Activated CD4-positive, alpha-beta T cell treated with anti-CD3 and anti-CD28 coated beads for 4 hours (primary cell): Measurements from ENCODE around the gene MYL6B.
"Not testable (repeated sequence)": the region's sequence is repeated elsewhere in the genome, so short reads cannot be mapped to it uniquely, and the experiment has no call there.

Experiments
- DNase-seq, 2 donors: peaks; one replicate each; pipeline ENCODE4 v3.0.0-alpha.2; 2020

MYL6B gene

DNA sequence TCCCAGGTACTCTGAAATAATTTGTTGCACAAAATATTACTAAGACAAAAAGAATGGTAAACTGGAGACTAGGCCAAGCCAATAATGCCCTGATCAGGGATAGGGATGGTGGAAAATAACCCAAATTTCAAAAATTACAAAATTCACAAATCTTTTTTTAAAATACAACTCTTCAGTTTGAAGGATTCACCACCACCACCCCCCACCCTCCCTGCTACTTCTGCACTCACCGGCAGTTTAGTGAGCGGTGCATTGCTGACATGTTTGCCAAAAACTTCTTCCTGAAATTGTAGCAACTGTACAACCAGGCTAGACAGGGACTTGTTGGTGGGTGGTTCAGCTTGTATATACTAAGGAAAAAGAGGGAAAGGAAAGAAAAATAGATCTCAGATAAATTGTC is 34.6 kb downstream of the MYL6B start:
- DNase-seq, result no peak

DNA sequence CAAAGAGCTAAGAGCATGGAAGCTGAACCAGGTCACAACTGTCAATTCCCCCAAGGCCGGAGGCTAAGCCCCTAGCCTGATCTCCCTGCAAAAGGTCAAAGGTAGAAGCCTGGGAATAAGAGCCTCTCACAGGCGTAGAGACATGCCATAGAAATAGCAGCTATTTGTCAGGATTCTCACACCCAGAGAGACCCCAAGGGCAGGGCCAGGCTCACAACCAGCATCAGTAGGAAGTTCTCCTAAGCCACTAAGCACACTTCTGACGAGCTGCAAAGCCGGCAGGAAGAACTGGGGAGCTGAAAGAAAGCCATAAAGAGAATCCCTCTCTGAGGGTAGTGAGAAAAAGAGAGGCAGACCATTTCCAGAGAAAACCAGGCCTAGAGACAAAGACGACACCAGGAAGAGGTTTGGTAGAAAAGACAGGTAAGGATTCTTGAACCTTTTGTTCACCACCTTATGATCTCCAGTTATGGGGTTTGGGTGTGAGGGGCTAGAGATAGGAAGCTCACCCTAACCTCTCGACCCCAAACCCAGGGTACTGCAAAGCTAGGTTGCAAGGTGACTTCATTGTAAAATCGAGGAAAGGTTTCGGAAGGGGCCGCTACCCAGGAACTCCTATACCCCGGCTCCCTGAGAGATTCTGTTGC is 35.9 kb downstream of the MYL6B start:
- DNase-seq, result no peak

DNA sequence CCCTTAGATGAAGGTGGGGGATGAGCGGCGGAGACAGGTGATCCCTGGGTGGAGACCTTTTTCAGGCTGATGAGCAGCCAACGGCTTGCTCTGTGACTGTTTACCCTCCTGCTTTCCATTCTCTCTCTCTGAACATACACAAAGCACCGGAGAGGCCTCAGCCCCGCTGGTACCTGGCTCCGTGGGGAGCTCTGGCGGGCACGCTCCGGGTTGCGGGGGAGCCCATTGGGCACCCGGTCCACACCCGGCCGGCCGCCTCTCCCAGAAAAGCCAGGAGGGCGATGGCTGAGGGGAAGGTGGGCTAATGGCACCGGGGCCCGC is 36.4 kb downstream of the MYL6B start:
- DNase-seq, result no peak

DNA sequence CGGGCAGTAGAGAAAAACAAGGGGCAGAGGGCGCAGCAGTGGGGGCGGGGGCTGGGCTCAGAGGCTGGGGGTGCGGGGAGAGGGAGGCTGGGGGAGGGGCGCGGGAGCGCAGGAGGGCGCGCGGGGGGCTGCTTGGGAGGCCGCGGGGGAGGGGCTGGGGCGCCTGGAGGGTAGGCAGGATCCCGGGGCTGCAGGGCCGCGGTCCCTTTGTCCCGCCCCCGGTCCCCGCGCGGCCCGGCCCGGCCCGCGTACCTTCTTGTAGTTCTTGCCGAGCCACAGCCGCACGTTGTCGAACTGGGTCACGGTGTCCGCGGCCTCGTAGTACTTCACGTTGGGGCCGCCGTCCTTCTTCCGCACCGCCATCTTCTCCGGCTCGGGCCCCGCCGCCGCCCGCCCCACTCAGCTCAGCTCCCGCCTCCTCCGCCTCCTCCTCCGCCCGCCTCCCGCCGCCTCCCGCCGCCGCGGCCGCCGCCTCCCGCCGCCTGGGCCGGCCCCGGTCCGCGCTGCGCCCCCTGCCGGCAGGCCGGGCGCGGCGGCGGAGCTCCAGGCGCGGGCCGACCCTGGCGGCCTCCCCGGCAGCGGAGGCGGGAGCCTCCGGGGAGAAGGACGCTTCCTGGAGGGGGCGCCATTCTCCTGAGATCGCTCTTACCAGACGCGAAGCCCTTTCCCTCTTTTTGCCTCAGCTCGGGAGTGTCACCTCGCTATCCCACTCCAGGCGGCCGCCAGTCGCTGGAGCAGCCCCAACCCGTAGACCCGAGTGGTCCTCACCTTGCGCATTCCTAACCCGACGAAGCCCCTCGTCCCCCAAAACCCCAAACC is 36.9 kb downstream of the MYL6B start, which contains the start of gene SMARCC2:
TSS of gene SMARCC2 (minus strand) at position 385 of the 819 bp plus-strand sequence. CDS start at position 363, 22 bp downstream.
- DNase-seq, result peak; percentile 81 to 82

DNA sequence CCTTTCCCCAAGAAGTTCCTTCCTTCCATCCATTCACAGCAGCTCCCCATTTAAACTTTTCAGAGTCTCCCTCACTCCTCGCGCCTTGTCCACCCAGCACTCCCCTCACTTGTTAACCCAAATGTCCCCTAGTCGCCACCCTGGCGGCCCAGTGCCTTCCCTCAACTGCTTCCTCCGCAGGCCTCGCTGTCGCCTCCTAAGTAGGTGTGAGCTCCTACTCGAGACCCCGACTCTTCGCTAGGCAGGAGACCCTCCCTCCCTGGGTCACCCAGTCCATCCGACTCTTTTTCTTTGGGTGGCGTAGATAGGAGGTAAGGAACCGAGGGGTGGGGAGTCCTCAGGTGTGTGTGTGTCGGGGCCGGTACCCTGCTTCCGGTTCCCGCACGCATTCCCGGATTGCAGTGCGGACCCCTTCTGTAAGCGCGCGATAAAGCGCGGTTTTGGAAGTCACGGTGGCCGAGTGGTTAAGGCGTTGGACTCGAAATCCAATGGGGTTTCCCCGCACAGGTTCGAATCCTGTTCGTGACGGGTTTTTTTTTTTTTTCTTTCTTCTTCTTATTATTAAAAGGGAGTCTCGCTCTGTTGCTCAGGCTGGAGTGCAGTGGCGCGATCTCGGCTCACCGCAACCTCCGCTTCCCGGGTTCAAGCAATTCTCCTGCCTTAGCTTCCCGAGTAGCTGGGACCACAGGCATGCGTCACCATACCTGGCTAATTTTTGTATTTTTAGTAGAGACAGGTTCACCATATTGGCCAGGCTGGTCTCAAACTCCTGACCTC is 37.7 kb downstream of the MYL6B start:
- peak; percentile 70 to 78 for DNase-seq

DNA sequence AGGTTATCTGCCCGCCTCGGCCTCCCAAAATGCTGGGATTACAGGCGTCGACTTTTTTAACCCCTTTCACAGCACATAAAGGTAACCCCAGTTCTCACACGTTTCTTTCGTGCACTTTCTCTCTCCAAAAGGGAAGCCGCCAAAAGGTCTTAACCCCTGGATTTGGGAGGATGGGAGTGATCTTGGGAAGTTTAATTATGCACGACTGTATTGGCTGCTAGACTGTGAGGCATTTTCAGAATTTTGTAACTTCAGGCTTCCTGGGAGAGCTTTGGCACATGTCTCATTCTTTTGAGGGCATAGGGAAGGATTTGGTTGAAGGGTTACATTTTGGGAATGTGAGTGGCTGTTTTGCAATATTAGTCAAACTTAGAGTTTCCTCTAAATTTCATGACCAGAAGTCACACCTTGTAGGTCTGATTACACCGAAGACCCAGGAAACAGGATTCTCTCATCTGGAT is 38.3 kb downstream of the MYL6B start:
- no peak for DNase-seq

DNA sequence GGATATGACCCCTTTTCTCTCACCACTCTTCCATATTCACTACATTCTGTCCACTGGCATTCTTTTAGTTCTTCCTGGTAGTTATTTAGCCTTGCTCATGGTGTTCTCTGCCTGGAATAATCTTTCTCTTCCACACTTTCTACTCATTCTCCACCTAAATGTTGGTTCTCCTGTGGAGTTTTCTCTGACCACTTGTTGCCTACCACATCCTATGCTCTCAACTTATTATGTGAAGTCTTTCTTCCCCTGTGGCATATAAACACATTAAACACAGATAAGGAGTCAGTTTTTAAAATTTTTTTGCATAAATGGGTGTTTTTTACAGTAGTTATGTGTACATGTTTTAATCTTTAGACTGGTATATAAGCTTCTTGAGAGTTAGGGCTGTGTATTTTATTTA is 40.2 kb downstream of the MYL6B start:
- DNase-seq, result no peak

DNA sequence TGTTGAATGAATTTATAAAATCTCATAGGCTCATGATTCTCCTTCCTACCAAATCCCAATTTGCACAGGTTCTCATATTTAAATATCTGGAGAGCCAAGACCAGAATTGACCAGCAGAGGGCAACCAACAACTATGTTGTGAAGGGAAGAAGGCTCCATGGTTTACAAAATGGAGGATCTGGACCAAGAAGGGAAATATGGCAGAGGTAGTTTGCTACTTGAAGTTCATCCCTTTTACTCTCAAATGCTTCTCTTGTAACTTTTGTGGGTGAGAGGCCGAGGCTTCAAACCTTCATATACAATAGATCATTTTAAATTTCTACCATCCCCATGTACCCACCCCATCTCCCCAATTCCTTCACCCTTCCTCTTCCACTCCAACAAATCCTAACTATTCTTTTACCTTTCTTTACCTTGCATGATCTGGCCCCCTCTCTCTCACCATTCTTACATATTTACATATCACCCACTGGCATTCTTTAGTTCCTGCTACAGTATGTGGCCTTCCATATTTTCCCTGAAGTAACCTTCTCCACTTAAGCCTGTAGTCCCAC is 40.7 kb downstream of the MYL6B start:
- DNase-seq, result peak; percentile 77 to 82

DNA sequence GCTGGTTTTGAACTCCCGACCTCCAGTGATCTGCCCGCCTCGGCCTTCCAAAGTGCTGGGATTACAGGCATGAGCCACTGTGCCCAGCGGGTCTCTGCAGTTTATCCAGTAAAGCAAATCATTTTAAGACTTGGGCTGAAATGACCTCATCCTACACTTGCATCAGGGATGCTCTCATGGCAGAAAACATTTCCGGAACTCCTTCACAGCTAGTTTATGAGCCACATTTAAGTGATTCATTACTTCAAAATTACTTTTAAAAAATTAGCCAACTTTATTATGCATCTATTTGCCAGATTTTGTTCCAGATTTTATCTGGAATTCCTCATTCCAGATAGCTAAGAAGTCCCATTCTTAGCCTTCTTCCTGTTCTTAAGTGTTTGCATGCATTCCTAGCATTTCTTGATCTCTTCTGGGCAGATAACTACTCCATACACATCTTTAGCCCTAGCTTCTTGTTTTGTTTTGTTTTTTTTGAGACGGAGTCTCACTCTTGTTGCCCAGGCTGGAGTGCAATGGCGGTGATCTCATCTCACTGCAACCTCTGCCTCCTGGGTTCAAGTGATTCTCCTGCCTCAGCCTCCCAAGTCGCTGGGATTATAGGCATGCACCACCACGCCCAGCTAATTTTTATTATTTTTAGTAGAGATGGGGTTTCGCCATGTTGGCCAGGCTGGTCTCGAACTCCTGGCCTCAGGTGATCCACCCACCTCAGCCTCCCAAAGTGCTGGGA is 44.6 kb downstream of the MYL6B start:
- DNase-seq, result not testable (repeated sequence)

DNA sequence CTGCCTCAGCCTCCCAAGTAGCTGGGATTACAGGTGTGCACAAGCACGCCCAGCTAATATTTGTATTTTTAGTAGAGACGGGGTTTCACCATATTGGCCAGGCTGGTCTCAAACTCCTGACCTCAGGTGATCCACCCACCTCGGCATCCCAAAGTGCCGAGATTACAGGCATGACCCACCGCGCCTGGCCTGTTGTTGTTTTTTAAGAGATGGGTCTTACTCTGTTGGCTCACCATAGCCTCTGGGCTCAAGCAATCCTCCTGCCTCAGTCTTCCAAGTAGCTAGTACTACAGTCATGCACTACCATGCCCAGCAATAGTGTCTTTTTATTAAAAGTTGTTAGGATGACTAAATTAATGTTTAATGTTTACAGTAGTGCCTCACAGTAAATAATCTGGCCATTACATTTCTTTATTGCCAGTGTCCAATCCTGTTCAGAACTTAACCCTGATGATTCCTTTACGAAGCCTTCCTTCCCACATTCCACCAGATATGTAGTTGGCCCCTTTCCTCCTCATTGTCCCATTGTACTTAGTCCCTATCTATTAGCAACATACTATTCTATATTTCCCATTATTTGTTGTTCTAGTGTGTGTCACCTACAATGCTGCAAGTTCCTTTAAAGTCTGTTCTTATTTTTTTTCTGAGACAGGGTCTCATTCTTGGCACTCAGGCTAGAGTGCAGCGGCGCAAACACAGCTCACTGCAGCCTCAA is 45.7 kb downstream of the MYL6B start:
- no peak for DNase-seq

DNA sequence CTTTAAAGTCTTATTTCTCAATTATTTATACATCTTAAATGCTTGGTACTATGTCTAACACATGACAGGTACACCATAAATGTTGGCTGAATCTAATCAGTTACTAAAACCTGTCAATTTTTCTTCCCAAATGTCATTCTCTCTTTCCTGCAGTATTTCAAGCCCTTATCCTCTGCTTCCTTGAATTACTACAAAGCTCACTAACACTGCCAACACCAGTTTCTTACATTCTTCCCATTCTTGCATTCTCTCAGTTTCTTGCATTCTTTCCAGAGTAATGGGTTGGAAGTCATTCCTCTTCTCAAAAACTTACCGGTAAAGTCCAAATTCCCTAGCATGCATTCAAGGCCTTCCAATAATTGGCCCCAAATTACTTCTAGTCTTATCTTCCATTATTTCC is 46.4 kb downstream of the MYL6B start:
- no peak for DNase-seq

DNA sequence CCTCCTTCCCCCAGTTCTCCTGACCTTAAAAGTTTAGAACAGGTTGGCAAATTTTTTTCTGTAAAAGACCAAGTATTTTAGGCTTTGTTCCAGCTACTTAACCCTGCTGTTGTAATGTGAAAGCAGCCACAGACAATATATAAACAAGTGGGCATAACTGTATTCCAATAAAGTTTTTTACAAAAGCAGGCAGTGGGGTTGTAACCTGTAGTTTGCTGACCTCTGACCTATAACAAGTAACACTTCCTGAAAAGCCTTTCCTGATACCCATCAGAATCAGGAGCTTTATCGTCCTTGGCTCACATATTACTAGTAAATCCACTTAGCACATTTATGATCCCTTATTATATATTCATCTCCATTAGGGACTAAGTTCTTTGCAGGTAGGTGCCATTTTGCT is 50.0 kb downstream of the MYL6B start:
- DNase-seq, result no peak

DNA sequence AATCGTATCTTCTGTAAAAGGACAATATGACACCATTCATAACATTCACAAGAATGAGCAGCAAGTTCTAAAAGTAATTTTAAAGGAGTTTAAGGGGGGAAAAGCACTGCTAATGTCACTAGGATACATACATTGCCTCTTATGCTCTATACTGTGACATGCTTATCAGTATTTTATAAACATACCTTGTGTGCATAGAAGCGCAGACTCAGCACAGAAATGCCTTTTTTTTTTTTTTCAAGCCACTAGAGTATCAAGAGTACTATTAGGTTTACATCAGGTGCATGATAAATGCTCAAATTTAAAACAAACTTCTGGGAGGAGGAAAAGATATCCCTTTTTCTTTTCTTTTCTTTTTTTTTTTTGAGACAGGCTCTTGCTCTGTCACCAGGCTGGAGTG is 50.5 kb downstream of the MYL6B start:
- no peak for DNase-seq

DNA sequence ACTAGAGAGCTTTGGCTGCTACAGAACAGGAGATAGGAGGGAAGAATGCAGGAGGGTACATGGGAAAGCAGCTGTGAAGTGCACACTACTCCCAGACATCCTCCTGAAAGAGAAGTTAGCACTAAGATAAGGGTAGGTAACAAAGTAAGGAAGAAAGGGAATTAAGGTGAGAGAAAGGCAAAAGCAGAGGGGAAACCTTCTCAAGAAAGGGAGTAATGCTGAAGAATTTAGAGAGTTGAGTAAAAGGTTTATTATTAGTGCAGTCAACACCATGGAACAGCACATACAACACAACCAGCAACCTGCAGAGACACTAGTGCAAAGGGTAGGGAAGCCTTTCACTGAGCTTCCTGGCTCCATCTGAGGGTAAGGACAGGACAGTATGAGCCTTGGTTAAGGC is 51.9 kb downstream of the MYL6B start:
- DNase-seq, result no peak

DNA sequence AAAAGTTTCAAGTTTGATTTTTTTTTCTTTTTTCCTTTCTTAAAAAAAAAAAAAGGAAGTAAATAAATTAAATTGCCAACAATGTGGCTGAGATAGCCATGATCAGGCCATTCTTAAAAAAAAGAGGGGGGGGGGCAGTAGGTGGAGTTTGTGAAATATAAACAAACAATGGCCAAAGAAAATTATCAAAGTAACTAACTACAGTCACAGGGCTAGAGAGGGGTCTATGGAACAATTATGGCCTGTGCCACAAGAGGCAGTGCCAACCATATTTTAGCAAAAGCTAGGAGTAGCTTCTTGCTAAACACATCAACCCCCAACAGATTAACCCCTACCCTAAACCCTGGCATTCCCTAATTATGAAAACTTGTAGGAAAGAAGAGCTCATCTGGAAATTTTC is 53.1 kb downstream of the MYL6B start:
- DNase-seq, result no peak

DNA sequence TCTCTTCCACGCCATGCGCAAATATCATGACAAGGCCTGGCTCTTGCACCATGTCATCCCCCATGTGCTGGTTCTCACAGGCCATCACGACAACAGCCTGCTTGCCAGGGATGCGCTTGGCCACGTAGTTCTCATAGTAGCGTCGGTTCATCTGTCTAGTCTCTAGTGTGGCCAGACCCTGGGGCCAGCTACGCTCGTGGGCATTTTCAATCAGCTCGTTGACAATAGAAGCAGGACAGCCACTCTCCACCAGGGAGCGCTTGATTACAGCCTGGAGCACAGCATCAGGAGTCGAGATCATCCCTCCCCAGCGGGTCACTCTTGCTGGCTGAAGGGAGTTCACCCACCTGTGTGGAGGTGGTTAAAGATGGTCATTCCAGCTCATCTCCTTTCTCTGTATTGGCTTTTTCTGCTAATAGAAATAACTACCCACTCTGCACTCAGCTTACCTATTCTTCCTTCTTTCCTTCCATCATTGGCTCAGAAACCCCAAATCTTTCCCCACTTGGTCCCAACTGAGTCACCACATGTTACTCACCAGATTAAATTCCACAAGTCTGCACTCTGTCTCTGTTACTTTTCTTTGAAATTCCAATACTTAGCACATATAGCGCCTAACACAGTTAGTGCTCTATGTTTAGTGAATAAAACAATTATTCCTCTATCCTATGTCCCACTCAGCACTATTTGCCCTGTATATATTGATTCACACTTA is 54.2 kb downstream of the MYL6B start:
- DNase-seq, result peak; percentile 30 to 31
